HepG2 (cell line): Measurements from ENCODE around the gene DDX28. TPM values are rescaled to one million over a fixed set of nuclear protein-coding genes. Genes with fewer than 3 reads are reported as not detected.

ENCODE experiments used
- ATAC-seq: fragments of 200-7000 bp; cut with Tn5 transposase; 3 replicates; pipeline ENCODE4 v1.9.1; 2020; ENCODE audit warnings: mild to moderate bottlenecking, moderate library complexity
- BruUV-seq: library from RNA; stranded (reverse); fragments of 400-500 nt; replicated peaks from 2 replicates; lab custom pipeline; 2021; lab: Mats Ljungman, UMichigan
- CTCF ChIA-PET: fragments of 300-600 bp; formaldehyde crosslinking; extraction: SDS; loops from one replicate; lab custom pipeline; 2021; ENCODE audit warnings: low total read pairs, inconsistent platforms, low intra/inter-chr PET ratio; lab: Yijun Ruan, JAX
- POLR2A ChIA-PET: fragments of 350-600 bp; sonication (Branson Sonifier 250); formaldehyde crosslinking; loops from one replicate; lab custom pipeline; 2020; ENCODE audit warnings: antibody characterized with exemption, inconsistent platforms; lab: Yijun Ruan, JAX
- DNase-seq: peaks from one replicate; pipeline ENCODE4 v3.0.0-alpha.2; 2015; ENCODE audit warnings: low spot score
- FAIRE-seq: peaks from 3 replicates; lab custom pipeline; 2011; peaks lifted over from hg19 to GRCh38; lab: Jason Lieb, UNC
- H2AFZ ChIP-seq: one replicate; pipeline ENCODE4 v1.6.1; 2011; ENCODE audit warnings: low read length, inconsistent platforms
- H3K27ac ChIP-seq: fragments of 300-600 bp; 3 replicates; pipeline ENCODE4 v1.8.0; 2011; ENCODE audit warnings: mixed run types, mild to moderate bottlenecking, mixed read lengths, low read length, inconsistent platforms; ENCODE audit not compliant: insufficient read depth; ENCODE audit errors: extremely low read length
- H3K27me3 ChIP-seq, 2 experiments: fragments of 200-600 bp in 1 of 2; 2 replicates in 1 of 2; 3 replicates in 1 of 2; pipeline versions ENCODE4 v1.6.0 to v1.8.0; 2011; ENCODE audit warnings: low read length in 2 of 2, mild to moderate bottlenecking in 2 of 2, moderate library complexity in 2 of 2, inconsistent platforms in 1 of 2; ENCODE audit not compliant: insufficient read depth in 2 of 2, control insufficient read depth in 1 of 2
- H3K36me3 ChIP-seq, 2 experiments: fragments of 200-600 bp in 1 of 2; replicated peaks in 1 of 2; 2 replicates in 1 of 2; 3 replicates in 1 of 2; pipeline versions ENCODE4 v1.5.1 to v1.8.0; 2011; ENCODE audit warnings: low read length in 2 of 2, inconsistent platforms in 1 of 2; ENCODE audit not compliant: insufficient read depth in 2 of 2, control insufficient read depth in 1 of 2
- H3K4me1 ChIP-seq: 2 replicates; pipeline ENCODE4 v1.5.1; 2012; ENCODE audit warnings: low read length, inconsistent platforms; ENCODE audit not compliant: insufficient read depth
- H3K4me2 ChIP-seq: 2 replicates; pipeline ENCODE4 v1.6.0; 2011; ENCODE audit warnings: low read depth, low read length, inconsistent platforms
- H3K4me3 ChIP-seq, 3 experiments: fragments of 200-600 bp in 1 of 3; sonication (generic), shearing (Covaris generic) in 1 of 3; replicated peaks in 1 of 3; 2 replicates each; pipeline ENCODE4 v1.5.1; 2011 to 2016; ENCODE audit warnings: low read length in 3 of 3, inconsistent platforms in 2 of 3, low read depth in 2 of 3, mild to moderate bottlenecking in 2 of 3, control low read depth in 1 of 3, mixed read lengths in 1 of 3; ENCODE audit not compliant: insufficient read depth in 1 of 3
- H3K79me2 ChIP-seq: one replicate; pipeline ENCODE4 v1.6.1; 2011; ENCODE audit warnings: low read length, inconsistent platforms; ENCODE audit not compliant: insufficient read depth
- H3K9ac ChIP-seq: 2 replicates; pipeline ENCODE4 v1.6.0; 2011; ENCODE audit warnings: mild to moderate bottlenecking, low read depth, low read length, inconsistent platforms; ENCODE audit not compliant: insufficient read depth
- H3K9me3 ChIP-seq: 2 replicates; pipeline ENCODE4 v1.5.1; 2012; ENCODE audit warnings: mild to moderate bottlenecking, low read length
- H4K20me1 ChIP-seq: 2 replicates; pipeline ENCODE4 v1.6.0; 2011; ENCODE audit warnings: inconsistent platforms, mild to moderate bottlenecking, low read length, moderate library complexity; ENCODE audit not compliant: insufficient read depth
- IRX3 ChIP-seq: sonication (generic); formaldehyde crosslinking; IDR thresholded peaks from 2 replicates; pipeline ENCODE4 v1.8.1; 2023; ENCODE audit warnings: mild to moderate bottlenecking, low read depth, missing genetic modification reagents, borderline replicate concordance
- PITX1 ChIP-seq: sonication (generic); formaldehyde crosslinking; IDR thresholded peaks from 2 replicates; pipeline ENCODE4 v1.5.1; 2020; ENCODE audit warnings: mild to moderate bottlenecking, missing genetic modification reagents
- POLR2G ChIP-seq: fragments of 200-400 bp; formaldehyde crosslinking; IDR thresholded peaks from 2 replicates; pipeline ENCODE4 v1.6.1; 2018; ENCODE audit warnings: mild to moderate bottlenecking, low read depth, low read length, moderate library complexity
- SIX4 ChIP-seq: sonication (generic); formaldehyde crosslinking; IDR thresholded peaks from 2 replicates; pipeline ENCODE4 v1.4.0; 2020; ENCODE audit warnings: missing genetic modification reagents
- ZNF264 ChIP-seq: sonication (generic); formaldehyde crosslinking; IDR thresholded peaks from 2 replicates; pipeline ENCODE4 v1.4.0; 2020; ENCODE audit warnings: missing genetic modification reagents
- ZNF335 ChIP-seq: sonication (generic); formaldehyde crosslinking; IDR thresholded peaks from 2 replicates; pipeline ENCODE4 v1.4.0; 2020; ENCODE audit warnings: missing genetic modification reagents
- ZNF549 ChIP-seq: sonication (generic); formaldehyde crosslinking; IDR thresholded peaks from 2 replicates; pipeline ENCODE4 v1.5.0; 2020; ENCODE audit warnings: missing genetic modification reagents
- ZNF564 ChIP-seq: sonication (generic); formaldehyde crosslinking; IDR thresholded peaks from 2 replicates; pipeline ENCODE4 v1.8.1; 2023; ENCODE audit warnings: mild to moderate bottlenecking, missing genetic modification reagents
- ZNF605 ChIP-seq: sonication (generic); formaldehyde crosslinking; IDR thresholded peaks from 2 replicates; pipeline ENCODE4 v1.8.0; 2022; ENCODE audit warnings: mild to moderate bottlenecking, missing genetic modification reagents
- ZNF687 ChIP-seq: sonication (generic); formaldehyde crosslinking; IDR thresholded peaks from 2 replicates; pipeline ENCODE4 v1.5.1; 2020; ENCODE audit warnings: mild to moderate bottlenecking, missing genetic modification reagents, moderate library complexity
- WGBS: methylation state at CpG from one replicate; pipeline ENCODE4 v1.1.6; 2017; ENCODE audit warnings: low lambda C conversion rate; 5-methylcytosine and 5-hydroxymethylcytosine counted together
- in situ Hi-C: cut with HindIII; loops from 2 replicates; pipeline ENCODE4 v1.10.0; 2017; ENCODE audit warnings: low pct_unique_long_range_greater_than_20kb; ENCODE audit not compliant: extremely low pct_ligation_motif_present
- intact Hi-C: fragments of 100-400 bp; cut with micrococcal nuclease; formaldehyde crosslinking; loops from one replicate; pipeline ENCODE4 v1.10.0; 2022; ENCODE audit not compliant: unreplicated experiment
- polyA plus RNA-seq, 8 experiments: library from polyadenylated mRNA; depleted of rRNA in 3 of 8; stranded (reverse) in 7 of 8; unstranded in 1 of 8; fragments of >200 nt; fragmentation: Illumina TruSeq in 4 of 8; extraction: Trizol in 4 of 8; gene quantifications; 2 replicates each; pipeline versions ENCODE4 v1.2.1 to v1.2.3, GENCODE V29; 2011 to 2016; ENCODE audit warnings: low read depth in 4 of 8, missing spikeins in 1 of 8, mixed read lengths in 1 of 8; ENCODE audit not compliant: insufficient read depth in 1 of 8
- total RNA-seq, 5 experiments: library from RNA; depleted of rRNA; stranded (reverse); fragments of >200 nt; fragmentation: Illumina TruSeq; extraction: Trizol; gene quantifications; 2 replicates each; pipeline ENCODE4 v1.2.3, GENCODE V29; 2016; ENCODE audit warnings: low read depth in 1 of 5

The DDX28 gene
- total and polyA plus RNA-seq, 2 of the 13 experiments (the other 11 are each of a cell fraction or from before 2014, with no cell fraction given) = 14.1 to 16.4 TPM

- no peak overlapping the region for H3K4me2 ChIP-seq
- ATAC-seq = no peak
- H3K27me3 ChIP-seq = no peaks in the 10 kb centered on the region
- peaks cover 52 to 68% of the 10 kb centered on the region in 2 experiments for H3K36me3 ChIP-seq
- no peaks in the 10 kb centered on the region for H3K9me3 ChIP-seq
- H3K4me3 ChIP-seq = no peak overlapping the region
- no peak for TF ChIP-seq ZNF335 (CRISPR knock-in tag)
- BruUV-seq = no TSS peak
- no peak for FAIRE-seq
- H3K79me2 ChIP-seq = no peaks in the 10 kb centered on the region
- no peak overlapping the region for H3K9ac ChIP-seq
- no peak overlapping the region for H3K27ac ChIP-seq
- intact Hi-C loops (no loop called here), in situ Hi-C loops (no loop called here)
- ChIA-PET CTCF (no interaction called here), POLR2A (interaction anchor here (1.2 to 5.0 kb wide), 2 partner anchors 9 to 15 kb away, joined by 3 to 20 read pairs; partner anchors contain the start of gene NFATC3)
- H2AFZ ChIP-seq = no peak overlapping the region
- no peak for DNase-seq
- 93% methylated on average over 2 of the region's 2 CpGs for WGBS
- H3K4me1 ChIP-seq = no peaks in the 10 kb centered on the region
- no peaks in the 10 kb centered on the region for H4K20me1 ChIP-seq
Observed at GRCh38 chr16:68070249-68070730, 47.3 kb upstream of the DDX28 start.

GRCh38 chr16:68069511-68070248 is 46.6 kb upstream of the DDX28 start:
- POLR2A ChIA-PET = interaction anchor here (5.0 kb wide), 1 partner anchor 10 kb away, joined by 20 read pairs; no protein-coding TSS in a partner anchor

More at GRCh38 chr16:68069511-68070248, 46.6 kb upstream of the DDX28 start:
- Histone ChIP-seq H3K9ac (no peak overlapping the region), H3K36me3 (peaks cover 50 to 68% of the 10 kb centered on the region in 2 experiments), H4K20me1 (no peaks in the 10 kb centered on the region), H2AFZ (no peak overlapping the region), H3K27ac (no peak overlapping the region), H3K4me3 (no peak overlapping the region), H3K27me3 (no peaks in the 10 kb centered on the region), H3K4me1 (no peaks in the 10 kb centered on the region), H3K4me2 (no peak overlapping the region), H3K79me2 (no peaks in the 10 kb centered on the region), H3K9me3 (no peaks in the 10 kb centered on the region)
- in situ Hi-C loops = no loop called here
- FAIRE-seq (no peak), DNase-seq (no peak), ATAC-seq (no peak)
- TF ChIP-seq IRX3 (CRISPR knock-in tag) = no peak
- peak; percentile 25 for TF ChIP-seq ZNF687
- TF ChIP-seq PITX1 = no peak
- no peak for TF ChIP-seq SIX4 (CRISPR knock-in tag)
- TF ChIP-seq POLR2G = no peak
- no peak for TF ChIP-seq ZNF564 (CRISPR knock-in tag)
- TF ChIP-seq ZNF264 = no peak
- TF ChIP-seq ZNF549 (CRISPR knock-in tag) = no peak
- no peak for TF ChIP-seq ZNF605
- WGBS = 95% methylated on average over 7 of the region's 7 CpGs
- CTCF ChIA-PET = no interaction called here
- BruUV-seq = no TSS peak
- intact Hi-C loops = loop anchor here (10.0 kb wide), 1 partner anchor 255 kb away; no protein-coding TSS in a partner anchor
